GM19025 (cell line): ENCODE results near the gene ZMIZ2.
"Not testable (repeated sequence)": the region's sequence is repeated elsewhere in the genome, so short reads cannot be mapped to it uniquely, and the experiment has no call there.

Source experiments
- ATAC-seq: cut with Tn5 transposase; IDR thresholded peaks from one replicate; pipeline ENCODE4 v1.9.1; 2021; ENCODE audit warnings: mild to moderate bottlenecking, low read depth, moderate library complexity; ENCODE audit not compliant: unreplicated experiment

Gene ZMIZ2

DNA sequence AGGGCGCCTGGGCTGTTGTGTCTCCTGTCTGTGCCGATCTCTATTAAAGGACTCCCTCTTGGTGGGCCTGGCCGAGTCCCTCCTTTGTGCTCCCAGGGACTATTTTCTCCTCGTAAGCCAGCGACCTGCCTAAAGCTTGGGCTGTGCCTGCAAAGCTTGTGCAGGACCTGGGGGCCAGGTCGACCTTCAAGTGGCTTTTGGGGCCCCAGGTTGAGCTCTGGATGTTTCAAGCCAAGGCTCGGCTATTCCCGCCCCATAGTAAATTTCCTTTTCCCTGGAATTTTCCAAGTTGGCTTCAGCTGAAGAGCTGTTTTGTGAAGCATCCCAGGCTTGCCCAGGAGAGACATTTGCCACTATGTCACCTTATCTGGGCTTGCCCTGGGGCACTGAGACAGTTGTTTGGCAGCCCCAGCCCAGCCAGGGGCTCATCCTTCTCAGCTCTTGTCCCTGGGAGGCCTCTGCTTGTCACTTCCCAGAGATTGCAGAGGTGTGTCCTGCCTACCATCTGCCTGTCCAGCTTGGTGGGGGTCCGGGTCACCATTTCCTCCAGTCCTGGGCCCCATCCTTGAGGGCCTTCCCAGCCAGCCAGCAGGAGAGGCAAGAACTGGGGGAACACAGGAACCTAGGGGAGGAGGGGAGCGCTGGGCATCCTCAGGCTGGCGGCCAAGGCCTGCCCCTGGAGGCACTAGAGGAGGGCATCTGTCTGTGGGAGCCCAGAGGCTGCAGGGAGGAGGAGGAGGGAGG lies 20.2 kb downstream of the ZMIZ2 start:
- no peak for ATAC-seq

DNA sequence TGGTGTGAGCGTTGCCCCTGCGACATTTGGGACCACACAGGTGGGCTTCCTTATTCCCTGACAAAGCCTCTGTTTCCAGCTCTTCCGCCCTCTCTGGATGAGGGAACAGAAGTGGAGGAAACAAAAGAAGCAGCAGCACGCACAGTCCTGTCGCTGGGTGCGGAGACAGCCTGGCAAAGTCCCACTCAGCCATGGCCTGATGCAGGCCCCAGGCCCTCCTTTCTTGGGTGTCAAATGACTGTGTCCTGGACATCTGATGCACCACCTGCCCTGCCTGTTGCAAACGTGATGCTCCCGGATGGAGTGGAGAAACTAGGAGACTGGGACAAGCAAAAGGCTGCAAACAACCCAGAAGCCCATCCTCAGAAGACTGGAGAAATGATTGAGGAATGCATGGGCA lies 20.7 kb downstream of the ZMIZ2 start:
- ATAC-seq: no peak

DNA sequence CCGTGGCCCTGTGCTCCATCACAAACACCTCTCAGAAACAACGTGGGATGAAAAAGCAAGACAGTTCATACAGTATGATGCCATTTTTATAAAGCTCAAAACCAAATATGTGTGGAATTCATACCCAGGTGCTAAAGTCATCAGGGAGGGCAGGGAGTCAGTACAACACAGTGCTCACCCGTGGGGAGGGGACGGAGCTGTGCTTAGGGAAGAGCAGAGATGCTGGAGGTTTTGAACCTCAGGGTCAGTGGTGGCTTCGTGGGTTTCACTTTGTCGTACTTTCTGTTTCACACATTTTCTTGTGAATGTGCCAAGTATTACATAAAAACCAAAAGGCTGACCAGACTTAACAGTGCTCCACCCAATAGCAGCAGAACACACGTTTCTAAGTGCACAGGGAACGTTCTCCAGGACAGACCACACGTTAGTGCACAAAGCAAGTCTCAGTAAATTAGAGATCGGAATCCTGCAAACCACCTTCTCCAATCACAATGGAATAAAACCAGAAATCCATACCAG lies 21.2 kb downstream of the ZMIZ2 start:
- ATAC-seq: peak; percentile 60

DNA sequence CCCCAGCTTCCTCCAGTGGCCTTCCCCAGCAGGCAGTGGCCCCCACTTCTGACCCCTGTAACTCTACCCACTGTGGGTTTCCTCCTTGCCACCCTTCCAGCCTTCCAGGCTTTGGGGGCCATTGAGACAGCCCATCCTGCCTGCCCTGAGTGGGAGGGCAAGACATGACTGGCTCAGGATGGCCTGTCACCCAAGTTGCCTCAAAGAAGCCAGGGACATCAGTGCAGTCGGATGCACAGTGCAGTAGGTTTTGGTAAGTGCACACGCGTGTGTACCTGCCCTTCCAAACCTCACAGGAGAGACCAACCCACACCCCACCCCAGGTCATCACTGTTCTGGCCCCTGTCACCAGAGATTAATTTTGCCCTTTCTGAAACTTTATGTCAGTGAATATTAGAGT lies 22.7 kb downstream of the ZMIZ2 start:
- no peak for ATAC-seq

DNA sequence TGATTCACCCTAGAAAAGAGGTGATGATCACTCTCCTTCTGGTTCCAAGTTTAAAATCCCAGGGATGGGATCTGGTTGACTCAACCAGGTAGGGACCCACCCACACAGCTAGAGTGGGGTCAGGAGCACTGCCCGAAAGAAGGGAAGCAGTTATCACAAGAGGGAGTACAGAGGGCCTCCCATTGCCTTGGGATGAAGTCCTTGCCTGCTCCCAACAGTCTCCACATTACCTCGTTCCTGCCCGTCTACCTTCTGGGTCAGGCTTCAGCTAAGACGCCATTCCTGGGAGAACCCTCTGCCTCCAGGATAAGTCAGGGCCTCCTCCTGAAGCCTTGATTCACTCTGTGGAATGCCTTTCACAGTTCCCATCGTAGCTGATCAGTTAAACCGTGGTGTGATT lies 23.8 kb downstream of the ZMIZ2 start:
- ATAC-seq: no peak

DNA sequence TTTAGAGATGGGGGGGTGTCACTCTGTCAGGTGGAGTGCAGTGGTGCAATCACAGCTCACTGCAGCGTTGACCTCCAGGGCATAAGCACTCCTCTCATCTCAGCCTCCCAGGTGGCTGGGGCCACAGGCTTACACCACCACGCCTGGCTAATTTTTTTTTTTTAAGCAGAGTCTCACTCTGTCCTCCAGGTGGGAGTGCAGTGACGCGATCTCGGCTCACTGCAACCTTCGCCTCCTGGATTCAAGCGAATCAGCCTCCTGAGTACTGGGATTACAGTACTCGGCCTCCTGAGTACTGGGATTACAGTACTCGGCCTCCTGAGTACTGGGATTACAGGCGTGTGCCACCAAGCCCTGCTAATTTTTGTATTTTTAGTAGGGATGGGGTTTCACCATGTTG lies 24.2 kb downstream of the ZMIZ2 start:
- no peak for ATAC-seq

DNA sequence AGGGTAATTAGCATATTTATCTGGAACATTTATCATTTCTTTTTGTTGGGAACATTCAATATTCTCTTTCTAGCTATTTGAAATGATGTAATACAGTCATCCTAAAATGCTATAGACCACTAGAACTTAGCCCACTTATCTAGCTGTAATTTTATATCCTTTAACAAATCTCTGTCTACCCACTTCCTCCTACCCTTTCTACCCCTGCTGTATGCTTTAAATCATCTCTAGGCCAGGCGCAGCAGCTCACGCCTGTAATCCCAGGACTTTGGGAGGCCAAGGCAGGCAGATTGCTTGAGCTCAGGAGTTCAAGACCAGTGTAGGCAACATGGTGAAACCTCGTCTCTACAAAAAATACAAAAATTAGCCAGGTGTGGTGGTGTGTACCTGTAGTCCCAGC lies 25.8 kb downstream of the ZMIZ2 start:
- ATAC-seq: not testable (repeated sequence)

DNA sequence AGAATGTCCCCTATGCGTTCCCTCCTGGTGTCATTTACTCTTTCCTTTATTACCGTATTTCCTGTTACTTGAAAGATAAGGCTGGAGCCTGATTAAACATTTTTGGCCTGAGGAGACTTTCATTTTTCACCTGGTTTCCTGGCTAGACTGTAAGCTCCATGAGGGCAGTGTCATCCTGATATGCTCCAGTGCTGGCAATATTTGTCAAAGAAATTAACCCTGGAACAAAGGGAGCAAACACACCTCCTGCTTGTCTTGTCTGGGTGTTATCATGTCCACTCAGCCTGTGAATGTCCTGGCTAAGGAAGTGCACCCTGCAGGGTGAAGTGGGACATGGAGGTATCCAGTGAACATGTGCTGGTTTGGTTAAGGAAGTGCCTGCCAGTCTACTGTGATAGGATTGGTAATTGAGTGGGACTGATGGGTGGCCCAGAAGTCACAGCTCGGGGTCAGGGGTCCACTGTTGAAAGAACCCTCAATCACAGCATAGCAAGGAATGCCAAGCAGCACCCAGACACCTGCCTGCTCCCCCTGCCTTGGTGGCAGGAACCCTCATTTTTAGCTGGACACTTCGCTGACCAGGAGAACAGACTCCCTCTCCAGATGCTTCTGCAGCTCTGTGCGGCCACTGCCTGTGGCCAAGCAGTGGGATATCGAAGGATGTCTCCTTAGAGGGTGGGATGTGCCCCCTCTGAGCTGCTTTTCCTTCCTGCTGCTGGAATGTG lies 26.9 kb downstream of the ZMIZ2 start:
- no peak for ATAC-seq

DNA sequence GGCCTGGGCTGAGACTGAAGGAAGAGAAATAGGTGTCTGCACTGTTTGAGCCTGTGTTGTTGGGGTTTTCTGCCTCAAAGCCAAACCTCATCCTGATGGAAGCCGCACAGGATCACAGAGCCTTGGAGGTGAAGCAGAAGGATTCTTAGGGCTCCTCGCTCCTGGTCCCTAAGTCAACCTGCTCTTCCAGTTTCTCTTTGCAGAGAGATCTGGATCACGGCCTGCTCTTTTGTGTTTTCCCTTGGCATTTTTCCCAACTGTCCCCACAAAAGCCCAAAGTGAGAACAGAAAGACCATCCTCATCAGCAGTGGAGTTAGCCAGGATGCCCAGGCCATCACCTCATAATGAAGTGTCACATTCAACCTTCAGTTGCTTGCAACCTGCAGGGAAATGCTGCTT lies 27.6 kb downstream of the ZMIZ2 start:
- ATAC-seq: no peak

DNA sequence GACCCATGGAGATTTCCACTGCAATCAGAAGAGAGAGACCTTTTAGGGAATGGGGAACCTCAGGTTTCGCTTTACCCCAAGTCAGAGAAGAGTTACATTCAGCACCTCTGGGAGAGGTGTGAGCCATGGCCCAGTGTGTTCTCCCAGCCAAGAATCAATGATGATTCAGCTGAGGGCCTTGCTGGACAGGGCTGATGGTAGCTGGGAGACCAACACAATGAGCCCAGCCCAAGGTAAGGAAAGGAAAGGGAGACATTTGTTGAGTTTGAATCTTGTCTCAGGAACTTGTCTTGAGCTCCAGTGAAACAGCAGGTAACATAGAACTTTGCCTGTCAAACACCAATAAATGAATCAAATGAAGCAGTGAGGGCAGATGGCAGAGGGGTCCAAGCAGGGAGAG lies 33.8 kb downstream of the ZMIZ2 start:
- ATAC-seq: no peak

DNA sequence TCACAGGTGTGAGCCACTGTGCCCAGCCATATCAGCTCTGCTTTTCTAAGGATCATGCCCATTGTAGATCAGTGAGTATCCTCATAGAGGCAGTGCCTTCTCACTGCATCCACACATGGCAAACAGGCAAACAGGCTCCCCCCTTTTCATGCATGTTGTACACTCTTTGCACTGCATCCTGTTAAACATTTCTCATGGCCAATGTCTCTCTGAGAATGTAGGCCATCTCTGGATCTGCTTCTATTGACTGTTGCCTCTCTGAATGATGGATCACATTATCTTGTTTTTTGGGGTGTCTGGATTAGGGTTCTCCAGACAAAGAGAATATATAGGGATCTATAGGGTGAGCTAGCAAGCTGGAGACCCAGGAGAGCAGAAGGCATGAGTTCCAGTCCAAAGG lies 34.8 kb downstream of the ZMIZ2 start:
- ATAC-seq: no peak

DNA sequence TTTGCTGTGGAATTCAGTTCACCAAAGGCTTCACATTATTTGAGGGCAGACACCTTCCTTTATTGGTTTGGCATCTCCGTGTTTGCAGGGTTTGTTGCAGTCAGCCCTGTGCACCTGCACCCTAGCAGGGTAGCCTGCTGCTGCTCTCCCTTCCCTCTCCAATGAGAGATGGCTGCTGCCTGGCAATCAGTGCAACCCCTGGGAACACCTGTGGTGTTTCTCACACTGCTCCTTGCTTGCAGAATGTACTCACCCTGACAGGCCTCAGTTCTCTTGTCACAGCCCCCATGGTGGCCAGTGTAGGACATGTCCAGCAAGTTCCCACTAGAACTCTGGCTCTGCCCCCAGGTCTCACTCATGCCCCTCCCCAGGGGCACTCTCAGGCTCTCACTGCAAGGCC lies 35.7 kb downstream of the ZMIZ2 start:
- ATAC-seq: no peak

DNA sequence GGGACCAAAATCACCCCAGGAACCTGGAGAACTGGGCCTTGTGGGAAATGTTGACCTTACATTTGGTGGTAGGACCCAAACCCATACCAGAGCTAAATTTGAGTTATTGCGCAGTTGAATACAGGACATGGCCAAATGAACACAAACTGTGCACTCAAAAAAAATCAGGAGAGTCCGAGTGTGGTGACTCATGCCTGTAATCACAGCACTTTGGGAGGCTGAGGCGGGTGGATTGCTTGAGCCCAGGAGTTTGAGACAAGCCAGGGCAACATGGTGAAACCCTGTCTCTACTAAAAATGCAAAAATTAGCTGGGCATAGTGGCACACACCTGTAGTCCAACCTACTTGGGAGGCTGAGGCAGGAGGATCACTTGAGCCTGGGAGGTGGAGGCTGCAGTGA lies 36.6 kb downstream of the ZMIZ2 start:
- ATAC-seq: not testable (repeated sequence)

DNA sequence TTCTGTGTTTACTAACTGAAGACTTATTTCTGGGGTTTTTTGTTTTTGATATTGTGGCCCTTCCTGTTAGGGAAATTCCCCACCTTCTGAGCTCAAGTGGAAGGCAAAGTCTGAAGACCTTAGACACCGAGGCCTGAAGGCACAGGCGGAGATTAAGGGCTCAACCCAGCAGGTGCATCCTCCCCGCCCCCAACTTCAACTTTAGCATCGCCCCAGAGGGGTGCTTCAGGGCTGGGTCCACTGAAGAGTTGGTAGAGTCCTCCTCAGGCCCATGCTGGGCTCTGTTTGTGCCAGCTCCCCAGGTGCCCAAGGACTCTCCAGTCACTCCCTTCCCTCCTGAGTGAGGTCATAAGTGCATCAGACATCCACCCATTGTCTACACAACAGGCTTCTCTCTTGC lies 38.4 kb downstream of the ZMIZ2 start:
- no peak for ATAC-seq

DNA sequence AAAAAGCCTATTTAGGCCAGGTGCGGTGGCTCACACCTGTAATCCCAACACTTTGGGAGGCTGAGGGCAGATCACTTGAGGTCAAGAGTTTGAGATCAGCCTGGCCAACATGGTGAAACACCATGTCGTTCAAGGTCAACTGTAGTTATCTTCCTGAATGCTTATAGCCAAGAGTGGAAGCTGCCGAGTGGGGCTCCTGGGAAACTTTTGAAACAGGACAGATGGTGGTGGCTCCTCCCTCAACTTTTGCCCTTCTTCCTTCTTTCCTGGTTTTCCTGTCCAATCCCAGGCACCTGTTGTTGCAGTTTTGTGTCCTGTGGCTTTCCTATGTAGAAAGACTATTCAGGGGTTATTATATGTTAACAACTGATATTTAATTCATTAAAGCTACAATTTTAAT lies 39.1 kb downstream of the ZMIZ2 start:
- ATAC-seq: no peak

DNA sequence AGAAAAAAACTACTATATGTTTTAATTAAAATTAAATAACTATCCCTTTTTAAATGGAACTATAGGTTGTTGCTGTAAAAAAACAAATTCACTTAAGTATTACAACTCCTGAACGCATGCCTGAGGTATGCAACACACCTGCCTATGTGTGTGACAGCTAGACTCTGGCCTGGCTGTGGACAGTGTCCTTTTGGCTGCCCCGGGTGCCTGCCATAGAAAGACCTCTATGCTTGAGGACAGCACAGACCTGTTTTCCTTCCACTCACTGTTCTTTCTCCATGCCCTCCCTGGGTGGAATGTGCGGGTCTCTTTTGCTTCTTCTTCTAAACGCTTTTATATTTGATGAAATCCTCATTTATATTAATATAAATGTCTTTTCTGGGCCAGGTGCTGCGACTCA lies 41.3 kb downstream of the ZMIZ2 start:
- ATAC-seq: no peak

DNA sequence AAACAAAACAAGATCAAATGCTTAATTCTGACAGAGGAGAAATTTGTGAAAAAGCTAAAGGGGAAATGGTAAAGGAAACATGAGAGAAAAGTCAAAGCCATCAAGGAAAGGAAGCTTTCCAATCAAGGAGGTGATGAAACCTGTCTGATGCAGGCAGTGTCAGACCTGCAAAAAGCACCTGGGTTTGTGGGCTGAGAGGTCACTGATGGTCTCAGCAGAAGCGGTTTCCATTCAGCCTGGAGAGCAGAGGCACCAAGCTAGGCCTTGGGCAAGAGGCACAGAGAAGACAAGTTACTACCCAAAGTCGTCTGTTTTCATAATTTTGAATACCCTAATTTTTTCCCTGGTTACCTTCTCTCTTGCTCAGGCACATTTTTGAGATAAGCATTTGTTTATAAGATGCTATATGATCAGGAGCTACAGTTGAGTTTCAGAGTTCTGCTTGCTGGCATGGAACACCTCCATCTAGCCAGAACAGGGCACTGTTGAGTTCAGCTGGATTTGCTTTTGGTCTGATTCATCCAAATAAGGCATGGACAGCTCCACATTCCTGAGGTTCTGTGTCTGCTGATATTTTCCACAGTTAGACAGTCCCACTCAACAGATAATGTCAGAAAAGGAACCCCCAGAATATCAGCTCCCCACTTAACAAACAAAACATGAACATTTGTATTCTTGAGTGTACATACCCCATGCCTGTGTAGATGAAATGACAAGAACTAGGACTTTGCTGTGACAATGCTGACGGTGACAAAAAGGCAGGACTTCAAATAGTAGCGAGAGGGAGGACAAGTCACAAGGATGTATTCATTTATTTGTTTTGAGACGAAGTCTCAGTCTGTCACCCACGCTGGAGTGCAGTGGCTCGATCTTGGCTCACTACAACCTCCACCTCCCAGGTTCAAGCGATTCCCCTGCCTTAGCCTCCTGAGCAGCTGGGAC lies 42.9 kb downstream of the ZMIZ2 start:
- ATAC-seq: no peak

DNA sequence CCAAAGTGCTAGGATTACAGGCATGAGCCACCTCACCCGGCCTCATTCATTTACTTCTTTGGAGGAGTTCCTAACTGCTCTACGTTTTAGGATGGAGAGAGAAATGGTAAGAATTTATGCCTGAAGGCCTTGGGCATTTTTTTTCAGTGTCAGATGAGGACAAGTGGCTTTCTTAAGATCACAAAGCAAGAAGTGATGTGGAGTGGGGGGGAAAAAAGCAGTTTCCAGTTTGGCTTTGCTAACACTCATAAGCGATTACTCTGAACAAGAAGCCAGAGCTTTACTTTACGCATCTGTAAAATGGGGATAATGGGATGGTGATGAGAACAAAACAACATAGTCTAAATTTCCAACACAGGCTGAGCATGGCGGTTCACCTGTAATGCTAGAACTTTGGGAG lies 45.3 kb downstream of the ZMIZ2 start:
- ATAC-seq: no peak

DNA sequence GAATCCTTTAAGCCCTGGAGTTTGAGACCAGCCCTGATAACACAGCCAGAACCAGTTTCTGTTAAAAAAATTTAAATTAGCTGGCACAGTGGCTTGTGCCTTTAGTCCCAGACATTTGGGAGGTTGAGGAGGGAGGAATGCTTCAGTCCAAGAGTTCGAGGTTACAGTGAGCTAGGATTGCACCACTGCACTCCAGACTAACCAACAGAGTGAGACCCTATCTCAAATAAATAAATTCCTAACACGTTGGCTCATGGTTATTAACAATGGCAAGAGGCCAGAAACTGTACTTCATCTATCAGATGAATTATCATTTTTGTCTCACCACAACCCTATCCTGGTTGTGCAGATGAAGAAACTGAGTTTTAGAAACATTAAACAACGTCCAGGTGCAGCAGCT lies 45.7 kb downstream of the ZMIZ2 start:
- no peak for ATAC-seq

DNA sequence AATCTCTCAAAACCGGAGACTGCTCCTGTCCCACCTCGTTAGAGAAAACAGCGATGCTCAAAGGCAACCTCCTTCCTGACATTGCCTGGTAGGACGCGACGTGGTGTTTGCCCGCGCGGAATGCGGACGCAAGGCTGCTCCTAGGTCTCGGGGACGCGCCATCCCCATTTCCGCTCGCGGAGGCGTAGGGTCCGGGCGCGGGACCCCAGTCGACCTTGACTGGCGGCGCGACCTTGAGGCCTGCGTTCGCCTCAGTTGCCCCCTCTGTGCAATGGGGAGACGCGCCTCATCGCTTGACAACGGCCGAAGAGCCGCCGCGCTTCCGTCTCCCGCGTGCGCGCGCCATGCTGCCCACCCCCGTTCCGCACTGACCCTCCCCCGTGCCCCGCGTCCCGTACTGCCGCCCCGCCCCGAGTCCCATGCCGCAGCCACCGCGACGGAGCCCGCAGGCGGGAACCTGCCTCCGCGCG lies 47.4 kb downstream of the ZMIZ2 start:
- ATAC-seq: no peak
